ENCODE measurements around the gene BBS9. TPM values are rescaled to one million over a fixed set of nuclear protein-coding genes. Genes with fewer than 3 reads are reported as not detected.
A peak's percentile ranks its signal among the peaks of the same experiment; 100 is the strongest.

The BBS9 gene
- total and polyA plus RNA-seq, 2 donors (not counting 3 experiments of a cell fraction or from before 2014, with no cell fraction given) = 5.7 to 17.4 TPM

GRCh38 chr7:33628894-33629293 lies 499.5 kb downstream of the BBS9 start:
- FAIRE-seq (peak; percentile 24), DNase-seq (ENCODE audit: low read depth, low spot score) (no peak)
- no peaks in the 10 kb centered on the region for H4K20me1 ChIP-seq (replicated peaks; ENCODE audit: control insufficient read depth, extremely low read depth, insufficient read depth, low read length)
- H3K27me3 ChIP-seq (ENCODE audit: control insufficient read depth in 2 of 2, insufficient read depth in 2 of 2, low read length in 2 of 2) = no peaks in the 10 kb centered on the region
- no peak overlapping the region for H2AFZ ChIP-seq (ENCODE audit: low read depth, low read length)
- dilution Hi-C loops (cut with MboI; ENCODE audit: extremely low pct_ligation_motif_present, low sequenced_read_pairs) (no loop called here), intact Hi-C loops (cut with micrococcal nuclease) (no loop called here)
- no peak for TF ChIP-seq CTCF (IDR thresholded peaks at IDR 0.05; ENCODE audit: extremely low read depth in 1 of 2, insufficient read depth in 1 of 2, low read depth in 1 of 2, low read length in 2 of 2)
- no peak for TF ChIP-seq MYC (IDR thresholded peaks at IDR 0.05; ENCODE audit: low read depth, low read length)
- TF ChIP-seq MAX (IDR thresholded peaks at IDR 0.05; ENCODE audit: insufficient read depth, insufficient read length) = no peak
- TF ChIP-seq GATA2 (IDR thresholded peaks at IDR 0.05; ENCODE audit: insufficient read depth, insufficient read length, low read depth, low read length) = no peak
- no peak for TF ChIP-seq FOS (IDR thresholded peaks at IDR 0.05; ENCODE audit: borderline replicate concordance, insufficient read depth, low read length)
- TF ChIP-seq POLR2A (IDR thresholded peaks at IDR 0.05; ENCODE audit: low read depth, low read length) = no peak
- TF ChIP-seq POLR2AphosphoS5 (IDR thresholded peaks at IDR 0.05; ENCODE audit: insufficient read depth, low read depth, low read length) = no peak
- no peak for TF ChIP-seq JUN (IDR thresholded peaks at IDR 0.05; ENCODE audit: borderline replicate concordance, insufficient read depth, insufficient read length, low read depth)
- no peak for TF ChIP-seq EZH2 (IDR thresholded peaks at IDR 0.05; ENCODE audit: borderline replicate concordance, low read depth, low read length, severe bottlenecking)
- H3K4me1 ChIP-seq (ENCODE audit: control insufficient read depth, extremely low read depth, insufficient read depth, low read length) = no peaks in the 10 kb centered on the region
- ChIA-PET CTCF (interaction anchor here (2.1 kb wide), 1 partner anchor 17 kb away, joined by 5 read pairs; no protein-coding TSS in a partner anchor), POLR2A (no interaction called here)
- H3K36me3 ChIP-seq (ENCODE audit: control insufficient read depth in 2 of 2, extremely low read depth in 1 of 2, insufficient read depth in 2 of 2, low read length in 2 of 2) = no peaks in the 10 kb centered on the region
- no peak overlapping the region for H3K27ac ChIP-seq (ENCODE audit: insufficient read depth, low read depth, low read length)
- no TSS peak for BruUV-seq (replicated peaks)
- H3K9ac ChIP-seq (replicated peaks; ENCODE audit: extremely low read depth, insufficient read depth, low read length) = no peak overlapping the region
- no peaks in the 10 kb centered on the region for H3K9me3 ChIP-seq (replicated peaks; ENCODE audit: control insufficient read depth, insufficient read depth, low read length)
- H3K4me3 ChIP-seq (replicated peaks in 1 of 3; ENCODE audit: insufficient read depth in 1 of 3, low read depth in 1 of 3, low read length in 3 of 3) = no peak overlapping the region
- no peak overlapping the region for H3K4me2 ChIP-seq (ENCODE audit: insufficient read depth, low read length)
- H3K79me2 ChIP-seq (ENCODE audit: control insufficient read depth, insufficient read depth, low read length) = no peaks in the 10 kb centered on the region
- no peaks in the 10 kb centered on the region for H3K9me1 ChIP-seq (replicated peaks; ENCODE audit: control insufficient read depth, extremely low read depth, insufficient read depth, low read length)

Data from endothelial cell of umbilical vein (primary cell).